Measurements from ENCODE around the gene ADAMTS8.
"Not testable (repeated sequence)": the region's sequence is repeated elsewhere in the genome, so short reads cannot be mapped to it uniquely, and the experiment has no call there.

The ADAMTS8 gene

GRCh38 chr11:130438401-130439159, 10.2 kb upstream of the ADAMTS8 start:
- not testable (repeated sequence) for FAIRE-seq

- no peak for FAIRE-seq
Observed at GRCh38 chr11:130437848-130438247, 9.4 kb upstream of the ADAMTS8 start.

DNA sequence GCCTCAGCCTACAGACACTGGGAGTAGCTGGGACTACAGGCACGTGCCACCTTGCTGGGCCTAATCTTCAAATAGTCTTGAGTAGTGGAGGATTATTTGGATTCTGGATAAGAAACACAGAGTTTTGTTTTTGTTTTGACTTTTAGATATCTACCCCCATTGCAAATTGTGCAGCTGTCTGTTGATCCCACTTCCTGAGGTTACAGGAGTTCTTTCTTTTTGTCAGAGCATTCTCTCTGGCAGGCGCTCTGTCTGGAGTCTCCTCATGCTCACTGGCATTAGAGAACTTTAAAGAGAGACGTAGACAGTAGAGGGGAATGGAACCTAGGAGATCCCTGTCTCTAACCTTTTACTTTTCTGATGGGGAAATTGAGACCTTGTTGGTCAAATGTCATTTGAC, 7.8 kb upstream of the ADAMTS8 start:
- no peak for FAIRE-seq

DNA sequence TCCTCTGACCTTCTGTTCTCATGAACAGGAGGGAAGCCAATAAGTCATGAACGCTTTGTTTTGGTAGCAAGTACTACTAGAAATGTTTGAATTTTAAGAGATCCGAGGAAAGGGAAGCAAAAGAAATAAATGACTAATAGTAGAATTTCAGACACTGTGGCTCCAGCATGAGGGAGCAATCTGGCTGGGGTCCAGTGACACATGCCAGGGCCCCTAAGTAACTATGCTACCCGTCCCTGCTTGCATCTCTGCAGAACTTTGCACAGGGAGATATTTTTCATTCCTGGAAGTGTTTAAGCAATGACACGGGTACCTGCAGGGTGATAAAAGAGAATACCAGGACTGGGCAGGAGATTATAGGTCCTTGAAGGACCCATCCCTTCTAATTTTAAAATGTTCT, 7.3 kb upstream of the ADAMTS8 start:
- no peak for FAIRE-seq

GRCh38 chr11:130434521-130435223, 6.3 kb upstream of the ADAMTS8 start:
- peak; percentile 28 for FAIRE-seq

DNA sequence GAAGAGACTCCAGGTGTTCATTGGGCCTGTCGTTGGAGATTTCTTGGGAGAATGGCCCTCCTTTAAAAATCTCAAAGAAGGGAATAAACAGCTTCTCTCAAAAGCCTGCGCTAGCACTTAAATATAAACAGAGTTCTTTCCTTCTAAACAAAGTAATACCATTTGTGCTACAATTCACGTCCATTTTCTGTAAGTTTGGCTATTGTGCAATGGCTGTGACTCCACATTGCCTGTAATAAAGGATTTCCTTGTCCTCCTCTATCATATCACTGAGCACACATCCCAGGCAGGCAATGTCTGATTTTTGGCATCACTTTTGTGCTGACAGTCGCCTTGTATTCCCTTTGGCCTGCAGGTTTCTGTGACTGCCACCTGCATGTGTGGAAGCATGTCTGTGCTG, 4.9 kb upstream of the ADAMTS8 start:
- no peak for FAIRE-seq

DNA sequence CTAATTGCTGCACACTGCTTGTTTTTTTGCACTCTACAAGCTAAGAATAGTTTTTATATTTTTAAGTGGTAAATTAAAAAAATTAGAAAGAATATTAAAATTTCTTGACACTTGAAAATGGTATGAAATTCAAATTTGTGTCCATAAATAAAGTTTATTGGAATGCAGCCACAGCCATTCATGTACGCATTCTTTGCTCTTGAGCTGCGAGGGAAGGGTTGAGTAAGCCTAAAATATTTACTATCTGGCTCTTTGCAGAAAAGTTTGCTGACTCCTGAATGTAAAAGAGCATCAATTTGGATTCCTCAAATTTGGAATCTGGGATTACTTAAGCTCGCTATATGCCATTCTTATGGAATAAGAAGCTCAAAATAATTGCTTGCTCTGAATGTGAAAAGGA, 3.4 kb upstream of the ADAMTS8 start:
- FAIRE-seq, result no peak

DNA sequence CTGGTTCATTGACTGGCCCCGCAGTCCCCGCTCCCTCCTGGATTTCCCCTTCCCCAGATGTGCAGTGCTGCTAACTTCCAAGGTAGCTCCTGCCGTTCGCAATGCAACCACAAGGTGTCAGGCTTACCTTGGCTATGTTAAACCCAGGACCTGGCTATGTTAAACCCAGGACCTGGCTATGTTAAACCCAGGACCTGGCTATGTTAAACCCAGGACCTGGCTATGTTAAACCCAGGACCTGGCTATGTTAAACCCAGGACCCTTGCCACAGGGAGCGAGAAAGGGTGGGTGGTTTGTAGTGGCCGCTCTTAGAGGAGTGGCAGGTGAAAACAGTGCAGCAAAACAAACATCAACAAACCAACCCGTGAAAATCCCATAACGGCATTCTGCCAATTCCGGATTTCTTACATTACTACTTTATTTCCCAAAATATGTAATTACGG, 2.9 kb upstream of the ADAMTS8 start:
- FAIRE-seq, result no peak

DNA sequence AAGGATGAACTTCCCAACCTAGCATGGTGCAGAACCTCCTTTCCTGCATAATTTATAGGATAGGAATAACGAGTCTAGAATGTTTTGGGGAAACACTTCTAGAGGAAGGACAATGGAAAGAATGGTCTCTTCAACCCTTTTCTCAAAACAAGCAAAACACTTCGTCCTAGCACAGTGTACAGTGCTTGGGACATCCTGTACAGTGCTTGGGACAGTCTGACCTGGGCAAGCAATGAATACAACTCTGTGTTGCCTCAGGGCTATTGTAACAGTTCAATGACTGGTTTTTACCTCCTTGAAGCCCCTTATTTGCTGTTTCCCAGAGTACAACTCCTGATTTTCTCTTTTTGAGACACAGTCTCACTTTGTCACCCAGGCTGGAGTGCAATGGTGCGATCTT, 1.6 kb upstream of the ADAMTS8 start:
- FAIRE-seq, result no peak

DNA sequence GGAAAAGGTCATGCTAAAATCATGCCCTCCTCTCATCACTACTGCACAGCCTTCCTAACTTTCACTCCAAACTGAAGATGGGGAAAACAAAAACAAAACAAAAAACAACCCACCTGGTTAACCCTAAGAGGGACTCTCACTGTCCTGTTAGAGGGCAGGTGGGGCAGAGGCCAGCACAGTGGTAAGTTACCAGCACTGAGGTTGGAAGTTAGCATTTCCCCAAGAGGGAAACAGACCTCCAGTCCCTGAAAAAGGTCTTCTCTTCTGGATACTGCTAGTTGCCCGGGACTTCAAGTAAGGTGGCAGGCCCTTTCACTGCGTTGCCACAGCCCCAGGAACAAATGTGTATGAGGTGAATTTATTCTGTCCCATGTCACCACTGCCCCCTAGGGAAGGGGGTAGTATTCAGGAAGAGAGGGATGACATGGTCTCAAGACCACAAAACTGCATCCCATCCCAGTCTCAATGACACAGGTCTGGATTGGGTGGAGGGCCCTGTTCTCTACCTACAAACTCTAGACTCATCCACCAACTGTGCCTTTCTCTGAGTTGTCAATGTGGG, 792 bp upstream of the ADAMTS8 start:
- no peak for FAIRE-seq

DNA sequence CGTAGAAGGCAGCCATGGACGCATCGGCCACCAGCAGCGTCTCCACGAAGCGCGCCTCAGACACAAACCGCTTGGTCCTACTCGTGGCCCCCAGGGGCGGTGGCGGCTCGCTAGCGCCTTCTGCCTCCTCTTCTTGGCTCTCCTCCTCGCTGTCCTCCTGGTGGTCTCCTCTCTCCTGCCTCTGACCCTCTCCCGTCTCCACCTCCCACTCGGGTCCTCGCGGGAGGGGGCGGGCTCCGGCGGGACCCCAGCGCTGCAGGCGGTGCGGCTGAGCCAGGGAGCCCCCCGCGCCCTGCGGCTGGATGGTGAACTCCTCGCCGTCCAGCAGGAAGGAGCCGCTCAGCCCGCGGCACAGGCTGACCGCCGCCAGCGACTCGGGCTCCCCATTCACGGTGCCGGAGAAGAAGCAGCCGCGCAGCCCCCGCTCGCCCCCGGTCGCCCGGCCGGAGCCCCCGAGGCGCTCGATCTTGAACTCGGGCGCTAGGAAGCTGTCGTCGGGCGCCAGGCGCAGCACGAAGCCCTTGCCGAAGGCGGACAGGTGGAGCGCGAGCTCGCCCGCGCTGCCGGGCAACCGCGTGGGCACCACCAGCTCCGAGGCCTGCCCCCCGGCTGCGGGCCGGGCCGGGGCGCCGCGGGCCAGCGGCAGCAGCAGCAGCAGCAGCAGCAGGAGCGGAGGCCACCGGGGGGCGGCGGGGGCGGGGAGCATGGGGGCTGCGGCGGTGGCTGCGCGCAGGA, 661 bp downstream of the ADAMTS8 start:
- FAIRE-seq, result no peak

- no peak for FAIRE-seq
Observed at GRCh38 chr11:130426837-130427341, 1.5 kb downstream of the ADAMTS8 start.

GRCh38 chr11:130426223-130426836, 2.1 kb downstream of the ADAMTS8 start:
- FAIRE-seq, result no peak

GRCh38 chr11:130425156-130425555, 3.3 kb downstream of the ADAMTS8 start:
- FAIRE-seq, result no peak

DNA sequence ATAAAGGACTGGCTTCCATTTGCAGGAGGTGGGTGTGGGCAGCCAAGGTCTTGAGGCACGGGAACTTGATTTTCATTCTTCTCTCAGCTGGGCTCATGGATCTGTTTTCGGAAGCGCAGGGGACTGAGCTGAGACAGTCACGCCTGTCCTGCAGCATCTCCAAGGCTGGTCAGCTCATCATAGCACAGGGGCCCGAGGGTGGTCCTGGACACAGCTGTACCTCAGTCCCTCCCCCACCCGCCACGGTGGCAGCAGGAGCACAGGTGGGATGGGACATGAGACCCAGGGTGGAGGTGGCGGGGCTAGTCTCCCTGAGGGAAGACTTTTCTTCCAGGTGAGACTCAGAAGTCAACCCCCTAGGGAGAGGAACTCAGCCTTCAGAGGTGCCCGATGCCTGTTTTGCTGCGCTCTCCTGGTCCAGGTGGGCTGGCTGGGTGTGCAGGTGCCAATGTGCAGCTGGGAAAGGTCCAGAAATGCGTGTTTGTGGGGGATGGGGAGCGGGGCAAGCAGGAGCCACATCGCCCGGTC, 3.7 kb downstream of the ADAMTS8 start:
- no peak for FAIRE-seq

- FAIRE-seq, result no peak
Observed at GRCh38 chr11:130423541-130424142, 4.8 kb downstream of the ADAMTS8 start.

DNA sequence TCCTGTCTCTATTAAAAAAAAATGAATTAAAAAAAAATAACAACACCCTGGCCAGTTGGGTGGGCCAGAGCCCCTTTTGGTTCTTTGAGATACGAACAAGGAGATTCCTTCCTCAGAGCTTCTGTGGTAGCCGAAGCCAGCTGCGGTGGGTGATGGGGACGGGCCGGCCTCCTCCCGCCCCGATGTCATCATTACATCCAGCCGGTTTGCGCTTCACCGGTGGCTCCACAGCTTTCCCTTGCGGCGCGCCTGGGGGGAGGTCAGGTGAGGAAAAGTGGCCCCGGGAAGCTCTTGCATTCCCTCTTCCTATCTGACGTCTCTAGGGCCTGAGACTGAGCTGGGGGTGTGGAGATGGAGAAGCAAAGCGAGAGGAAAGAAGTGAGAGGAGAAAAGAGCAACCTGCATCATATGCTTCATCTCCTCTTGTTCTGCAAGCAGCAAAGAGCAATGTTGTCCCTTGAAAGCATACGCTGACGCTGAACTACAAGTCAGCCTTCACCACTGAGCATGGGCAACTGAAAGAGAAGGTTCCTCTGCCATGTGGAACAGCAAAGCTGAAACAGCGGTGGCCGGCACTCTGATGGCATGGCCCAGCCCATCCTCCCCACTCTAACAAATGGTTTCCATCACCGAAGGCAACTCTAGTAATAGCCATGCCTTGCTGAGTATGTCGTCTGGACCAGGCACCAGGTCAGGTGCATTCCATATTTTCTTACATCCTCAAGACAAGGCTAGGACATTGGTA, 6.0 kb downstream of the ADAMTS8 start:
- no peak for FAIRE-seq

GRCh38 chr11:130421697-130422096, 6.7 kb downstream of the ADAMTS8 start:
- FAIRE-seq, result no peak

- FAIRE-seq, result no peak
Observed at GRCh38 chr11:130421199-130421585, 7.2 kb downstream of the ADAMTS8 start.

- FAIRE-seq, result no peak
Observed at GRCh38 chr11:130420478-130421198, 7.8 kb downstream of the ADAMTS8 start.

DNA sequence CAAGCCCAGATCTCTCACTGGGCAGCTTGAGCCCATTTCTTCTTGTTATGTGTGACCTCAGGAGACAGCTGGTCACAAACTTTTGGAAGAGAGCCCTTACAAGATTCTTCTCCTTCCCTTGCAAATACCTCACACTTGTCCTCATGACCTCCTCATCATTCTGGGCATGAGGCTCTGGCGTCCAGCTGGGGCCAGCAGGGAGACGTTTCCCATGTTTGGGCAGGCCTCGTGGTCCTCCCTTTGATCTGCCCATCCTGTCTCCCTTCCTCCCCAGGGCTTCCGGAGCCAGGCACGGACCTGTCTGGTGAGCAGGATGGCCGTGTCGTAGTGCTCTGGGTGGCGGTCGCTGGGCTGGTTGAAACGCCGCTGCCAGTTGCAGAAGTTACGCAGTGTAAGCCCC, 9.7 kb downstream of the ADAMTS8 start:
- no peak for FAIRE-seq
